Adipocyte (in vitro differentiated cells): ENCODE measurements around the gene CELF1.

Source experiments
- DNase-seq: peaks from one replicate; pipeline ENCODE4 v3.0.0-alpha.2; 2015; ENCODE audit warnings: low read depth
- H3K27me3 ChIP-seq: replicated peaks from 2 replicates; pipeline ENCODE4 v1.7.0; 2013; ENCODE audit warnings: mild to moderate bottlenecking, low read length, moderate library complexity; ENCODE audit not compliant: control insufficient read depth, insufficient read depth
- H3K36me3 ChIP-seq: 2 replicates; pipeline ENCODE4 v1.7.0; 2013; ENCODE audit warnings: low read length, mild to moderate bottlenecking, moderate library complexity; ENCODE audit not compliant: control insufficient read depth, insufficient read depth, severe bottlenecking
- H3K4me1 ChIP-seq: 2 replicates; pipeline ENCODE4 v1.7.0; 2013; ENCODE audit warnings: mild to moderate bottlenecking, low read length, moderate library complexity; ENCODE audit not compliant: control insufficient read depth, insufficient read depth
- H3K4me3 ChIP-seq: 2 replicates; pipeline ENCODE4 v1.7.0; 2013; ENCODE audit warnings: mild to moderate bottlenecking, low read length, moderate library complexity
- H3K9ac ChIP-seq: 2 replicates; pipeline ENCODE4 v1.7.0; 2013; ENCODE audit warnings: mild to moderate bottlenecking, low read length, moderate library complexity
- H3K9me3 ChIP-seq: 2 replicates; pipeline ENCODE4 v1.7.0; 2013; ENCODE audit warnings: mild to moderate bottlenecking, low read length, moderate library complexity; ENCODE audit not compliant: control insufficient read depth

CELF1 gene

GRCh38 chr11:47589584-47589976 is 36.6 kb upstream of the CELF1 start:
- DNase-seq = no peak
- H3K4me1 ChIP-seq = peaks cover 18% of the 10 kb centered on the region
- H3K4me3 ChIP-seq = no peak overlapping the region
- peaks cover 37% of the 10 kb centered on the region for H3K27me3 ChIP-seq
- no peaks in the 10 kb centered on the region for H3K9me3 ChIP-seq
- no peak overlapping the region for H3K9ac ChIP-seq
- peaks cover 6% of the 10 kb centered on the region for H3K36me3 ChIP-seq

GRCh38 chr11:47589118-47589517 is 36.2 kb upstream of the CELF1 start:
- H3K36me3 ChIP-seq = peaks cover 11% of the 10 kb centered on the region
- no peaks in the 10 kb centered on the region for H3K9me3 ChIP-seq
- H3K27me3 ChIP-seq = peaks cover 35% of the 10 kb centered on the region
- DNase-seq = no peak
- H3K9ac ChIP-seq = no peak overlapping the region
- H3K4me1 ChIP-seq = peaks cover 18% of the 10 kb centered on the region
- H3K4me3 ChIP-seq = no peak overlapping the region

- H3K4me1 ChIP-seq = peaks cover 18% of the 10 kb centered on the region
- H3K9me3 ChIP-seq = no peaks in the 10 kb centered on the region
- DNase-seq = no peak
- H3K27me3 ChIP-seq = peaks cover 23% of the 10 kb centered on the region
- H3K36me3 ChIP-seq = peaks cover 24% of the 10 kb centered on the region
- no peak overlapping the region for H3K9ac ChIP-seq
- H3K4me3 ChIP-seq = no peak overlapping the region
These were observed 34.9 kb upstream of the CELF1 start for GRCh38 chr11:47587723-47588326.

- Histone ChIP-seq H3K4me1 (peaks cover 18% of the 10 kb centered on the region), H3K9me3 (no peaks in the 10 kb centered on the region), H3K27me3 (peaks cover 17% of the 10 kb centered on the region), H3K36me3 (peaks cover 30% of the 10 kb centered on the region), H3K9ac (no peak overlapping the region), H3K4me3 (no peak overlapping the region)
- DNase-seq = no peak
These were observed 34.2 kb upstream of the CELF1 start for GRCh38 chr11:47587039-47587716.

GRCh38 chr11:47586098-47586855 is 33.3 kb upstream of the CELF1 start, which contains the start of gene FAM180B:
FAM180B (plus strand) TSS chr11:47586678; CDS start chr11:47586769, 91 bp downstream.
- Histone ChIP-seq H3K9ac (no peak within 1 kb of the TSS), H3K27me3 (peaks cover 13% of the 10 kb centered on the region), H3K4me1 (peaks cover 18% of the 10 kb centered on the region), H3K4me3 (no peak within 1 kb of the TSS), H3K36me3 (peaks cover 39% of the 10 kb centered on the region), H3K9me3 (no peaks in the 10 kb centered on the region)
- DNase-seq = no peak

- Histone ChIP-seq H3K36me3 (peaks cover 46% of the 10 kb centered on the region), H3K9ac (no peak overlapping the region), H3K4me3 (no peak overlapping the region), H3K27me3 (peaks cover 2% of the 10 kb centered on the region), H3K9me3 (no peaks in the 10 kb centered on the region), H3K4me1 (peaks cover 26% of the 10 kb centered on the region)
- DNase-seq = no peak
These were observed 30.9 kb upstream of the CELF1 start for GRCh38 chr11:47583844-47584243.

- DNase-seq = peak; percentile 96
- Histone ChIP-seq H3K4me1 (peaks cover 21% of the 10 kb centered on the region), H3K4me3 (peak within 1 kb of the TSS; percentile 86), H3K9me3 (no peaks in the 10 kb centered on the region), H3K9ac (peak within 1 kb of the TSS; percentile 93), H3K27me3 (no peaks in the 10 kb centered on the region), H3K36me3 (peaks cover 50% of the 10 kb centered on the region)
These were observed 25.9 kb upstream of the CELF1 start, which contains the start of the genes KBTBD4 and NDUFS3 for GRCh38 chr11:47578524-47579494. KBTBD4 (minus strand) TSS chr11:47578970; CDS start chr11:47578951, 19 bp downstream. NDUFS3 (plus strand) TSS chr11:47579074; CDS start chr11:47579092, 18 bp downstream.

- H3K9me3 ChIP-seq = no peaks in the 10 kb centered on the region
- peaks cover 48% of the 10 kb centered on the region for H3K36me3 ChIP-seq
- H3K27me3 ChIP-seq = no peaks in the 10 kb centered on the region
- DNase-seq = no peak
- peaks cover 26% of the 10 kb centered on the region for H3K4me1 ChIP-seq
- peak overlapping the region; percentile 93 for H3K9ac ChIP-seq
- peak overlapping the region; percentile 86 for H3K4me3 ChIP-seq
These were observed 24.6 kb upstream of the CELF1 start for GRCh38 chr11:47577460-47578041.

GRCh38 chr11:47573321-47573720 is 20.4 kb upstream of the CELF1 start:
- Histone ChIP-seq H3K4me3 (no peak overlapping the region), H3K27me3 (no peaks in the 10 kb centered on the region), H3K9ac (peak overlapping the region; percentile 52), H3K36me3 (peaks cover 49% of the 10 kb centered on the region), H3K4me1 (peaks cover 44% of the 10 kb centered on the region), H3K9me3 (no peaks in the 10 kb centered on the region)
- no peak for DNase-seq

- DNase-seq = no peak
These were observed 19.9 kb upstream of the CELF1 start for GRCh38 chr11:47572715-47573255.

More at GRCh38 chr11:47572715-47573255, 19.9 kb upstream of the CELF1 start:
- Histone ChIP-seq H3K9ac (peak overlapping the region; percentile 52), H3K4me3 (no peak overlapping the region), H3K9me3 (no peaks in the 10 kb centered on the region), H3K27me3 (no peaks in the 10 kb centered on the region), H3K4me1 (peaks cover 40% of the 10 kb centered on the region), H3K36me3 (peaks cover 49% of the 10 kb centered on the region)
